Smooth muscle cell (in vitro differentiated cells): ENCODE measurements around the gene PPP6R2. TPM values are rescaled to one million over a fixed set of nuclear protein-coding genes. Genes with fewer than 3 reads are reported as not detected.

Source experiments
- DNase-seq: peaks from one replicate; lab custom pipeline; 2025; ENCODE audit not compliant: unreplicated experiment; lab: John Stamatoyannopoulos, UW
- H2AFZ ChIP-seq: fragments of 200-600 bp; sonication (generic); 2 replicates; pipeline ENCODE4 v1.6.0; 2016; ENCODE audit warnings: antibody characterized with exemption, low read depth, mild to moderate bottlenecking
- H3F3A ChIP-seq: fragments of 200-600 bp; sonication (generic); 2 replicates; pipeline ENCODE4 v1.6.0; 2017; ENCODE audit warnings: antibody characterized with exemption, low read depth
- H3K27ac ChIP-seq: fragments of 200-600 bp; sonication (generic); 2 replicates; pipeline ENCODE4 v1.5.1; 2016; ENCODE audit warnings: low read depth, mild to moderate bottlenecking
- H3K27me3 ChIP-seq: fragments of 200-600 bp; sonication (generic); 2 replicates; pipeline ENCODE4 v1.6.1; 2016; ENCODE audit warnings: low read depth, mild to moderate bottlenecking
- H3K36me3 ChIP-seq: fragments of 200-600 bp; sonication (generic); 2 replicates; pipeline ENCODE4 v1.5.1; 2016; ENCODE audit warnings: low read depth
- H3K4me1 ChIP-seq: fragments of 200-600 bp; sonication (generic); 2 replicates; pipeline ENCODE4 v1.5.1; 2016; ENCODE audit warnings: low read depth
- H3K4me2 ChIP-seq: fragments of 200-600 bp; sonication (generic); 2 replicates; pipeline ENCODE4 v1.6.0; 2016; ENCODE audit warnings: mild to moderate bottlenecking
- H3K4me3 ChIP-seq: fragments of 200-600 bp; sonication (generic); 2 replicates; pipeline ENCODE4 v1.5.1; 2016; ENCODE audit warnings: mild to moderate bottlenecking
- H3K79me2 ChIP-seq: fragments of 200-600 bp; sonication (generic); 2 replicates; pipeline ENCODE4 v1.6.0; 2016; ENCODE audit warnings: low read depth, mild to moderate bottlenecking
- H3K9ac ChIP-seq: fragments of 200-600 bp; sonication (generic); 2 replicates; pipeline ENCODE4 v1.6.0; 2016; ENCODE audit warnings: low read depth
- H3K9me3 ChIP-seq: fragments of 200-600 bp; sonication (generic); replicated peaks from 2 replicates; pipeline ENCODE4 v1.5.1; 2016; ENCODE audit warnings: low read depth
- H4K20me1 ChIP-seq: fragments of 200-600 bp; sonication (generic); 2 replicates; pipeline ENCODE4 v1.6.0; 2016; ENCODE audit warnings: low read depth
- CTCF ChIP-seq: fragments of 200-600 bp; sonication (generic); IDR thresholded peaks from 2 replicates; pipeline ENCODE4 v1.5.1; 2017; ENCODE audit warnings: borderline replicate concordance, mild to moderate bottlenecking, antibody characterized with exemption; ENCODE audit not compliant: insufficient read depth, poor library complexity, severe bottlenecking
- WGBS: methylation state at CpG from one replicate; pipeline ENCODE4 v1.1.7; 2016; ENCODE audit warnings: low lambda C conversion rate; 5-methylcytosine and 5-hydroxymethylcytosine counted together
- polyA plus RNA-seq: library from polyadenylated mRNA; unstranded; fragments of >200 nt; fragmentation: Nextera tagmentation; extraction: Ambion mirVana; gene quantifications from 2 replicates; pipeline ENCODE4 v1.2.1, GENCODE V29; 2016
- total RNA-seq: library from RNA; depleted of rRNA; stranded (reverse); fragments of >200 nt; gene quantifications from 2 replicates; pipeline ENCODE4 v1.2.3, GENCODE V29; 2014

Gene PPP6R2
- total and polyA plus RNA-seq, 2 experiments from 2014 or later: 24.6 to 36.3 TPM

GRCh38 chr22:50469377-50470305 is 126.5 kb downstream of the PPP6R2 start:
- H3K9ac ChIP-seq: no peak overlapping the region
- no peak for DNase-seq

GRCh38 chr22:50470491-50470890 is 127.4 kb downstream of the PPP6R2 start:
- H3K27me3 ChIP-seq: no peaks in the 10 kb centered on the region
- H2AFZ ChIP-seq: no peak overlapping the region
- peaks cover 69% of the 10 kb centered on the region for H3K79me2 ChIP-seq
- no peak overlapping the region for H3K27ac ChIP-seq
- DNase-seq: no peak
- no peak overlapping the region for H3K9ac ChIP-seq
- H3K4me2 ChIP-seq: peak overlapping the region; percentile 44
- peaks cover 88% of the 10 kb centered on the region for H4K20me1 ChIP-seq
- TF ChIP-seq CTCF: no peak
- no peaks in the 10 kb centered on the region for H3K36me3 ChIP-seq
- H3K4me1 ChIP-seq: peaks cover 18% of the 10 kb centered on the region
- H3K4me3 ChIP-seq: no peak overlapping the region
- no peaks in the 10 kb centered on the region for H3F3A ChIP-seq
- 85% methylated on average over 6 of the region's 6 CpGs for whole genome bisulfite sequencing
- H3K9me3 ChIP-seq: no peaks in the 10 kb centered on the region

More at GRCh38 chr22:50469377-50470305, 126.5 kb downstream of the PPP6R2 start:
- Histone ChIP-seq H3F3A (no peaks in the 10 kb centered on the region), H3K27me3 (no peaks in the 10 kb centered on the region), H3K36me3 (no peaks in the 10 kb centered on the region), H3K27ac (no peak overlapping the region), H3K4me2 (peak overlapping the region; percentile 44), H4K20me1 (peaks cover 88% of the 10 kb centered on the region), H3K9me3 (no peaks in the 10 kb centered on the region), H3K4me1 (peaks cover 15% of the 10 kb centered on the region), H3K4me3 (no peak overlapping the region), H3K79me2 (peaks cover 69% of the 10 kb centered on the region), H2AFZ (no peak overlapping the region)
- TF ChIP-seq CTCF: no peak
- 53% methylated on average over 23 of the region's 25 CpGs for WGBS

- Histone ChIP-seq H3K4me1 (peaks cover 18% of the 10 kb centered on the region), H3K9me3 (no peaks in the 10 kb centered on the region), H3K36me3 (no peaks in the 10 kb centered on the region), H3K9ac (no peak overlapping the region), H3K27me3 (no peaks in the 10 kb centered on the region), H3K79me2 (peaks cover 69% of the 10 kb centered on the region), H3K4me2 (no peak overlapping the region), H3F3A (no peaks in the 10 kb centered on the region), H3K27ac (no peak overlapping the region), H2AFZ (no peak overlapping the region), H4K20me1 (peaks cover 82% of the 10 kb centered on the region), H3K4me3 (no peak overlapping the region)
- WGBS: 92% methylated on average over 16 of the region's 21 CpGs
- no peak for DNase-seq
- TF ChIP-seq CTCF: no peak
Observed at GRCh38 chr22:50471197-50471847, 128.2 kb downstream of the PPP6R2 start.
